ENCODE data around the gene DDR1. TPM values are rescaled to one million over a fixed set of nuclear protein-coding genes. Genes with fewer than 3 reads are reported as not detected.

DDR1 gene
- total and polyA plus RNA-seq, 2 donors from 2014 or later, result 95.8 to 362 TPM

GRCh38 chr6:30840935-30841643 is 43.2 kb upstream of the DDR1 start:
- no peaks in the 10 kb centered on the region for H3K36me3 ChIP-seq (ENCODE audit: control insufficient read depth in 2 of 3, insufficient read depth in 3 of 3, low read length in 3 of 3)
- peaks cover 0 to 31% (median 23%) of the 10 kb centered on the region in 3 donors for H3K4me1 ChIP-seq (ENCODE audit: control insufficient read depth in 2 of 3, insufficient read depth in 2 of 3, low read depth in 1 of 3, low read length in 3 of 3)
- no peak overlapping the region for H3K9ac ChIP-seq (ENCODE audit: low read length in 3 of 3)
- no peak overlapping the region for H3K4me3 ChIP-seq (ENCODE audit: low read length in 3 of 3)
- FAIRE-seq, result no peak
- no peaks in the 10 kb centered on the region for H3K9me3 ChIP-seq (ENCODE audit: control insufficient read depth in 2 of 3, insufficient read depth in 1 of 3, low read length in 3 of 3)
- no peak for TF ChIP-seq CTCF (IDR thresholded peaks at IDR 0.05; ENCODE audit: borderline replicate concordance, extremely low read depth, insufficient read depth)
- no peak for DNase-seq
- intact Hi-C loops (cut with DNase I), result no loop called here
- no peak overlapping the region for H3K27ac ChIP-seq (ENCODE audit: low read depth in 2 of 2, low read length in 2 of 2)
- H3K27me3 ChIP-seq (ENCODE audit: control insufficient read depth, insufficient read depth, low read length), result no peaks in the 10 kb centered on the region

- no peak overlapping the region for H3K9ac ChIP-seq (ENCODE audit: low read length in 3 of 3)
- TF ChIP-seq CTCF (IDR thresholded peaks at IDR 0.05; ENCODE audit: borderline replicate concordance, extremely low read depth, insufficient read depth), result no peak
- peak in 1 of 5 donors; percentile 72 for DNase-seq
- no peak overlapping the region for H3K4me3 ChIP-seq (ENCODE audit: low read length in 3 of 3)
- H3K27ac ChIP-seq (ENCODE audit: low read depth in 2 of 2, low read length in 2 of 2), result peak overlapping the region in 1 of 2 donors; percentile 19
- no peaks in the 10 kb centered on the region for H3K9me3 ChIP-seq (ENCODE audit: control insufficient read depth in 2 of 3, insufficient read depth in 1 of 3, low read length in 3 of 3)
- no peak for FAIRE-seq
- no peaks in the 10 kb centered on the region for H3K27me3 ChIP-seq (ENCODE audit: control insufficient read depth, insufficient read depth, low read length)
- peaks cover 0 to 26% (median 23%) of the 10 kb centered on the region in 3 donors for H3K4me1 ChIP-seq (ENCODE audit: control insufficient read depth in 2 of 3, insufficient read depth in 2 of 3, low read depth in 1 of 3, low read length in 3 of 3)
- intact Hi-C loops (cut with DNase I), result no loop called here
- H3K36me3 ChIP-seq (ENCODE audit: control insufficient read depth in 2 of 3, insufficient read depth in 3 of 3, low read length in 3 of 3), result no peaks in the 10 kb centered on the region
Observed at GRCh38 chr6:30841644-30842504, 42.4 kb upstream of the DDR1 start.

- Histone ChIP-seq H3K36me3 (ENCODE audit: control insufficient read depth in 2 of 3, insufficient read depth in 3 of 3, low read length in 3 of 3) (no peaks in the 10 kb centered on the region), H3K27ac (ENCODE audit: low read depth in 2 of 2, low read length in 2 of 2) (no peak overlapping the region), H3K4me3 (ENCODE audit: low read length in 3 of 3) (no peak overlapping the region), H3K4me1 (ENCODE audit: control insufficient read depth in 2 of 3, insufficient read depth in 2 of 3, low read depth in 1 of 3, low read length in 3 of 3) (peaks cover 0 to 26% (median 23%) of the 10 kb centered on the region in 3 donors), H3K9me3 (ENCODE audit: control insufficient read depth in 2 of 3, insufficient read depth in 1 of 3, low read length in 3 of 3) (no peaks in the 10 kb centered on the region), H3K9ac (ENCODE audit: low read length in 3 of 3) (no peak overlapping the region), H3K27me3 (ENCODE audit: control insufficient read depth, insufficient read depth, low read length) (no peaks in the 10 kb centered on the region)
- DNase-seq, result peak in 3 of 5 donors; percentile 48 to 78 (median 48)
- TF ChIP-seq CTCF (IDR thresholded peaks at IDR 0.05; ENCODE audit: borderline replicate concordance, extremely low read depth, insufficient read depth), result no peak
- intact Hi-C loops (cut with DNase I), result no loop called here
- FAIRE-seq, result no peak
Observed at GRCh38 chr6:30842754-30843610, 41.3 kb upstream of the DDR1 start.
